Sciatic nerve (tissue), 2 donors: Measurements from ENCODE around the gene RCN2. TPM values are rescaled to one million over a fixed set of nuclear protein-coding genes. Genes with fewer than 3 reads are reported as not detected.

Source experiments
- ATAC-seq: fragments of 200-7000 bp; cut with Tn5 transposase; one replicate; pipeline ENCODE4 v1.9.1; 2020; ENCODE audit warnings: mild to moderate bottlenecking, moderate library complexity
- DNase-seq: peaks from one replicate; pipeline ENCODE4 v3.0.0-alpha.2; 2020; ENCODE audit warnings: low spot score
- intact Hi-C: fragments of 100-400 bp; cut with DNase I; formaldehyde crosslinking; loops from one replicate; pipeline ENCODE4 v1.14.2; 2022
- total RNA-seq: library from RNA; stranded (reverse); fragmentation: NEBNext Ultra II Directional; extraction: Animal tissue kit (Norgen Biotek cat#: 25700); gene quantifications from one replicate; pipeline ENCODE4 v1.2.1, GENCODE V29; 2021
- donor health status: DM: no; HTN: no; CAD: no.
- donor health status: DM: no; HTN: no; CAD: no.

The RCN2 gene
- total RNA-seq, 1 donor from 2014 or later: 38.3 TPM

DNA sequence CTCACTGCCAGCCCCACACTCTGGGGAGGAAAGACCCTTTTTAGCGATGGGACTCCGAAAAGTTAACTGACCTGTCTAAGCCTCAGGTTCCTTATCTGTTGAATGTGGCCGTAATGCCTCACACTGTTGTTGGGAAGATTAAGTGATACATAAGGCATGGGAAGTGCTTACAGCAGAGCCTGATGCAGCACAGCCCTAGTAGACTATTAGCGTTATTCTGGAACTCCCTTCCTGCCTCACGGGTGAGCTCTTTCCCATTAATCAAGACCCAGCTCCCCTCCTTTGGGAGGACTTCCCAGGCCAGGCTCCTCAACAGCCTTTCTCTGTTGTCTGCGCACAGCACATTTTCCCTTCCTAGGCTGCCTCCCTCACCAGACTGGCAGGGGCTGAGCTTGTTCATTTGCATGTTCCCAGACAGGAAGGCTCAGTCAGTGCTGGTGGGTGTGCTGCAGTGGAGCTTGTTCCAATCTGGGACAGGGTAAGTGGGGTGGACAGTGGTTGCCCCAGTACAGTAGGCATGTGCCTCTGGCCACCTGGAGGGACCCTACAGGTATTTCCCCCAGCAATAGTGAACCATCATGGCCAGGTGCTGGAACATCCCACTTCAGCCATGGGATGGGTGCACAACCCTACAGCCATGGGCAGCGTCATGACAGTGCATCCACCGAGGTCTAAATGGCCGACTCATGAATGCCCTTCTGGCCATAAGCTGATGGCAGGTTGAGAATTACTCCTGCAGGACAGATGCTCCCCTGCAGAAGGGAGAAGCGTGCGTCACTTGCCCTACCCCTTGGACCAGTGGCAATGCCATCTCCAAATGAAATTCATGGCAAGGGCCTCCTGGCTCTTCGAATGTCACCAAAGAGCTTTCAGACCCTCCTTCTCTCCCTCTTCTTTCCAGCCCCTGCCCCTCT, 57.6 kb downstream of the RCN2 start:
- peak; percentile 55 for DNase-seq
- intact Hi-C loops: no loop called here
- peak; percentile 57 for ATAC-seq

DNA sequence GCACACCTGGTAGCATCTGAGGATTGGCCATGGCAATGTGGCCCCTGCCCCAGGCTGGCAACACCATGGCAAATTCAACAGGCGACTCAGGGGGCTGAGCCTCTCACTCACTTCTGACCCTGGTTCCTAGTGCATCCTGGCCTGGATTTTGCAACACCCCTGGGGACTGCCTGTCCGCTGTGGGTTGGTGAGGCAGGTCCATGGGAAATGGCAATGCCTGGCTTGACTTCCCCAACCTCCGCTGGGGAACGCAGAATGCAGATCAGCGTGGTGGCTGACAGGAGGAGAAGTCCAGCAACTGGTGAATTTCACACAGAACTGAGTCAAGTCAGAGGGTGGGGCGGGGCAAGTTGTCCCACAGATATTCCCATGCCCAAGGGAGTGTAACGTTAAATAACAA, 59.5 kb downstream of the RCN2 start:
- ATAC-seq (no peak), DNase-seq (peak; percentile 54)
- intact Hi-C loops: no loop called here

DNA sequence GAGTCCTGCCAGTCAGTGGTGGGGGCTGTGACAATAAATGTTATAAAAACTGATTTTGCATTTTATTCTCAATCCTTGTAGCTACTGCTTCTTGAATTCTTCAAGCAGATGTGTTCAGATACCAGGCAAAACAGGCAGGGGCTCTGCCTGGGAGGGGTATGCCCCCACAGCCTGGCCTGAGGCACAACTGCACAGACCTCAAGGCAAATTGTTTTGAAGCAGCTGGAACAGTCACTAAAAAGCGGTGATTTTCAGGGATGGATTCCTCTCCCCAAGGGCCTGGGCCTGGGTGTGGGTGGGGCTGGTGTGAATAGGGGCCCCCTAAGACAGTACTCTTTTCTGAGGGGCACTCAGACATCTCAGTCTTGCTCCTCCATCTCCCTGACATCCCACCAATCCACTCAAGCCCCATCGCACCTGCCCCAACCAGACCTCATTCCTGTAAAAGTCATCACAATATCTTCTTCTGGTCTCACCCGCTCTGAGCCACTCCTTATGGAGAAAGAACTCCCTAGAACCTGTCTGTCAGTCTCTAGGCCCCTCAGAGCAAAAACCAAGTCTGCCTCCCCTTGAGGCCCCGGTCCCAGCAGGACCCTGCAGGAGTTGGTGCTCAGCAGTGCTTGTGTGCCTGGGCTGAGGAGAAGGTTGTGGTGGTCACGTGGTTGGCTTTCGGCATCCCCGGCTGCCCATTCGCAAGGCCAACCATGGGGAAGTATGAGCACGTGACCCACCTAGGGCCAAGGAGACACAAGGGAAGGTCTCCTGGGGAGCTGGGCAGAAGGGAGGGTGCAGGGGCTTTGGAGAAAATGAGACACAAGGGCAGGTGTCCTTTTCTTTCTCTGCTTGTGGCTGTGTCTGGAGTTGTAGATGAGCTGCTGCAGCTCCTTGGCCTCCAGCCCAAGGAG, 60.4 kb downstream of the RCN2 start:
- DNase-seq (peak; percentile 66), ATAC-seq (no peak)
- intact Hi-C loops: no loop called here

DNA sequence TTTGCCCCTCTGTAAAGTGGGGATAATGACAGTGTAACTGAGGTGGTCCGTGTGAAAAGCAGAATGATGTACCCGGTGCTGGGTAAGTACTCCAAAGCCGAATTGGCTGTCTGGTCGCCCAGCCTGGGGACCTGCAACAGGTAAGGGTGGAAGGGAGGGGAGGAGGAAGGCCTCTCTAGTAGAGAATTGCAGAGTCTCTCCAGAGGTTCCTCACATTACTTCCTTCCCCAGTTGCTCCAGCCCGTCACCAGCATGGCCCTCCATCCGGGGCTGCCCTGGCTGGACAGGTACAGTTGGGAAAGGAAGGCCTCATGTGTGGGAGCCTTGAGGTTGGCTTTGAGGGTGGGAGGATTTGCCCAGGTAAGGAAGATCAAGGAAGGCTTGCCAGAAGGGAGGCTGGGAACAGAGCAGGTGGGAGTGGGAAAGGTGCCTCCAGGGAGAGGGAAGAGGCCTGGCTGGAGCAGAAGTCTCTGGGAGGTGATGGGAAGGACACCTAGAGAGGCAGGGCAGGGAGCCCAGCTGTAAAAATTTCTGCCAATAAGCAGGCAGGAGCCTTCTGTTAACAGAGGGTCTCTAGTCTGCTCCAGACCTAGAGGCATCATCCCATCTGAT, 61.7 kb downstream of the RCN2 start:
- ATAC-seq (no peak), DNase-seq (peak; percentile 32)
- intact Hi-C loops: no loop called here

DNA sequence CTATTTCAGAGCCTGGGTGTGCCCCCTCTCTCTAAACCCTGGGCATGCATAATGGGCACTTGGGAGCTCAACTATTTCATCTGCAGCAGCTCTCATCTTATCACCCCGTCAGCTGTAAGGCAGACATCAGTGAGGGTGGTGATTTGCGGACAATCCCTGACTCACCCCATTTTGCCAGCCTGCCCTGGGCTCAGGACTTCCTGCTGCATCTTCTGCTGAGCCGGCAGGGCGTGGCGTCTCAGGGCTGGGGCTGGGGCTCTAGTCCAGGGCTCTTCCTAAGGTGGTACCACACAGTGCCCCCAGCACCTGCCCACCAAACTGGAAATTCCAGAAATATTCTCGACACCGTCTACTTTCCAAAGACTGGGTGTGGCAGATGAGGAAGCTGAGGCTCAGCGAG, 62.5 kb downstream of the RCN2 start:
- peak; percentile 60 for DNase-seq
- intact Hi-C loops: no loop called here
- no peak for ATAC-seq

DNA sequence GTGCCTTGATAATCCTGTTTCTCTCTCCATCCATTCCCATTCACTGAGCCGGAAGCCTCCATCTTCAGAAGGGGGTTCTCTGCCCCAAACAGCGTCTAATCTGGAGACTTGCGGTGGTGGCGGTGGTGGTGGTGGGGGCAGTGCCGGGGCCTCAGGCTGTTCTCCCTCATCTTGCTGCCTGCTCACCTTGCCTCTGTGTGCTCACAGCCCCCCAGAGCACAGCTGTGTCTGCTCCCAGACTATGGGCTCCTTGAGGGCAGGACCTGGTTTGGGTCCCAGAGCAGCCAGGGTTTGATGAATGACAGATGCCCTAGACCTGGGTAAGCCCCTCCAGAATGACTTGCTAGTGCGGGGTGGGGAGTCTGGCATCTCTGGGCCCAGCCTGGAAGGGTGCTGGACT, 62.9 kb downstream of the RCN2 start:
- peak; percentile 51 for DNase-seq
- intact Hi-C loops: no loop called here
- ATAC-seq: no peak

DNA sequence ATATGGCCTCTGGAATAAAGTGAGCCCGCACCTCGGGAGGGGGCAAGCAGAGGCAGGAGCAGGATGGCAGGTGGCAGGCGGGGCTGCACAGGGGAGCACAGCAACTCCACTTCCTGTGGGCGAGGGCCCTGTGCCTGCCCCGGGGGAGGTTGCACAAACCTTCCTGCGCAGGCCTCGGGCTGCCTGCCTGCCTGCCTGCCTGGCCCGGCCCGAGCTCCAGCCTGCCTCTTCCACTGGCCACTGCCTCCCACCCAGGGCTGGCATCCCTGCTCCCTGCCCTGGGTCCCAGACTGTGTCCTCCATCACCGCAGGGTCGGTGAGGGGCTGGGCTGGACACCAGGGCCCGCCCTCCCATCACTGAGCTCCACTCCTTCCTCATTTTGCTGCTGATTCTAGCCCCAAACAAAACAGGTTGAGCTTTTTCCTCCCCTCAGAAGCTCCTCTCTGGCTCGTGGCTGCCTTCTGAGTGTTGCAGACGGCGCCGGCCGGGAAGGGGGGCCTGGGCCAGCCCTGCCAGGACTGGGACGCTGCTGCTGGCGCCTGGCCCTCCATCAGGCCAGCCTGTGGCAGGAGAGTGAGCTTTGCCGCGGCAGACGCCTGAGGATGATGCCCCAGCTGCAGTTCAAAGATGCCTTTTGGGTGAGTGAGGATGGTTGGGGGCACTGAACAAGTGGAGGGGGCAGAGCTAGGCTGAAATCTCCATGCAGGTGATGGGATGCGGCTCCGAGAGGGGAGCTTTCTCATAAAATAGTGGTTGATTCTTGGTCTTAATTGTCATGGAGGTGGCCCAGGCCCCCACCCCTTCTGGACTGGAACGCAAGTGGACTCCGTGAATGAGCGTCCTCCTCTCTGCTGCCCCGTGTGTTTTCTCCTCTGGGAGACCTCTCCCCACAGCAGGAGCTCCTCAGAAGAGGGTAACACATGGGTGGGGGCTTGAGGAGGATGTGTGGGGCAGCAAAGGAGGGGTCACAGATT, 63.7 kb downstream of the RCN2 start, which contains the start of gene PSTPIP1:
TSS of gene PSTPIP1 (plus strand) at position 156 of the 975 bp plus-strand sequence. CDS start at position 604, 448 bp downstream.
- DNase-seq (peak; percentile 59), ATAC-seq (peak; percentile 53)

DNA sequence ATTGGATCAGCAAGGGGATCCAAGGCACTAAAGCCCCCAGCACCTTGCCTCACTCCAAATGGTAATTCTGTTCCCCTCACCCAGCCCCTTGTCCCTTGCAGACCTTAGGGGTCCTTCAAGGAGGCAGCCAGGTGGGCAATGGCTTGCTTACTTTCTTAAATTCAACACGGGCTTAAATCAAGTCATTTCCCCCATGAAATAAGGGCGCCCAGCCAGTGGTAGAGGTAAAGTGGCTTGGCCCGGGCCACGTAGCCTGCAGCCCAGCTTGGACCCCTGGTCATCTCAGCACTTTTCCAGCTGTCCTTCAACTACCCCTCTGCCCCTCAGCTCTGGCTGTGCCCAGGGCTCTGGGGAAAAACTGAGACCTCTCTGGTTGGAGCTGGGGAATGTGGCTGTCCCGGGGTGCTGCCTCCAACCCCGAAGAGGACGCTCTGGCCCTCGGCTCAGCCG, 64.6 kb downstream of the RCN2 start:
- ATAC-seq (no peak), DNase-seq (no peak)
- intact Hi-C loops: no loop called here

More for the DNA sequence above, 63.7 kb downstream of the RCN2 start, which contains the start of gene PSTPIP1:
- intact Hi-C loops: no loop called here

DNA sequence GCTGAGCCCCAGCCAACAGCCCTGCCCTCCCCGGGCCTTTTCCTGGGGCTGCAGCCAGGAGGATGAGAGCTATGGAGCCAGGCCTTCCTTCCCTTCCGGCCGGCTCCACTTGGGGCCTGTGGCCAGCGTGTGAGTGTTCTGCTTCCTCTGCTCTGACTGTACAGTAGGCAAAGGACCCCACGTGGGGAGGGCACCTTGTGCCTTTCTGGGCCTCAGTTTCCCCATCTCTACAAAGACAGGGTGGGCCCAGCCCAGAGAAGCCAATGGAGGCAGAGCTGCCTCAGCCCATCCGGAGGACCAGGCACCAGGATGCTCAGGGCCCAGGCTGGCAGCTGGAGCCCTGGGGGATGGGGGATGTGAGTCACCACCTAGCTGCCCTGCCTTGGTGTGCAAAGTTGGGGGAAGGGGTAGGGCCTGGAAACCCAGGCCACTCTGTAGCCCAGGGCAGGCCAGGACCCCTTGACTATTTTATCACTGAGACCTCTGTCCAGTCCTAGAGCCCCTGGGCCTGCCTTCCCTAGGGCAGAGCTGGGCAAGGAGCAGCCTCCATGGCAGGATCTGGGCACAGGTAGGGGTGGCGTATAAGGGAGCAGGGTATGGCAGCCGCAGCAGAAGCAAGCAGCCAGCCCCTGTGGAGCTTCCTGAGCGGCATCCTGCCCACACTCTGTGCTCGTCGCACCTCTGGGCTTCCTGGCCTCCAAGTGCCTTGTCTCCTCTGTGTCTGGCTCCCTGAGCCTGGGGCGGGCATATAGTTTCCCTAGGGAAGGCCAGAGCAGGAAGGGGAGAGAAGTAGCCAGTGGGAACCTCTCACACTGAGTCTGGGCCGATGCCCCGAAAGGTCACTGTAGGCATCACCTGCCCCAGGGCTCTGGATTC, 65.2 kb downstream of the RCN2 start:
- ATAC-seq (peak; percentile 81), DNase-seq (peak; percentile 64)
- intact Hi-C loops: no loop called here

DNA sequence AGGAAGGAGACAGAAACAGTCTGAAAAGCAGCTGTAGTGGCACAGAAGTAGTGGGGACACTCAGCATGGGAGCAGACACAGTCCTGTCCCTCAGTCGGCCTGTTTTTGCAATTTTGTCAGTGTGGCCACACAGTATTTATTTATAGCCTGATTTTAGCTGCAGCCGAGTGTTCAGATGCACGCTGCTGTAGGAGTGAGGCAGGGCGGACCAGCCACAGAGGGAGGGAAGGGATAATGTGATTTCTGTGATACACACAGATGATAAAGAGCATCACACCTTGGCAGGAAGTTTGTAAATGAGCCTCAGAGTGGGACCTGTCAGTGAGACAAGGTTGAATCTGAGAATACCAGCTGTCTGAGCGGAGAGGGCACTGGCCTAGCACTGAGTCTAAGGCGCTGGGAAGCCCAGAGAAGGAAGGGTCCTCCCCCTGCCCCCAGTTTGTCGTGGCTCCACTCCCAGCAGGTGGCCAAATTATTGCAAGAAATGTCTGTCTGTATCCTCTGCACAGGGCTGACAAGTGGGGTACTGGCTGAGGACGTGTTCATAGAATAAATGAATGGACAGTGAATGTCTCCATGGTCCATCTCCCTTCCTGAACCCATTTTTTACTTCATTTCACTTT, 67.2 kb downstream of the RCN2 start:
- intact Hi-C loops: no loop called here
- ATAC-seq: no peak
- DNase-seq: no peak

DNA sequence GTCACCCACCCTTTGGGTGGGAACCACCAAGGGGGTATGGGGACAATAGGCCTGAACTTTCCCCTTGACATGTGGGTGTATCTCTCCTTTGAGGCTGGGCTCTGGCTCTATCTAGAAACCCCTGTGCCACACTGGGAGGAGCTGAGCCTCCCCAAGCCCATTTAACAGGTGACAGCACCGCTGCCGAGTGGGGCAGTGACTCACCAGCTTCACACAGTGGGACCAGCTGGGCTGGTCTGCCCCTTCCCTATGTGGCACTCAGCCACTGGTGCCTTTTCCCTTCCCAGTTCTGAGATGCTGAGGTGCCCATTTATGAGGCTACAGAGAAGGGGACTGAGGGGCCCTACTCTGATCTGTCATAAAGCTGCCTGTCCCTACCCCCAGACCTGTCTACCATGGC, 68.4 kb downstream of the RCN2 start:
- DNase-seq (no peak), ATAC-seq (no peak)
- intact Hi-C loops: no loop called here

DNA sequence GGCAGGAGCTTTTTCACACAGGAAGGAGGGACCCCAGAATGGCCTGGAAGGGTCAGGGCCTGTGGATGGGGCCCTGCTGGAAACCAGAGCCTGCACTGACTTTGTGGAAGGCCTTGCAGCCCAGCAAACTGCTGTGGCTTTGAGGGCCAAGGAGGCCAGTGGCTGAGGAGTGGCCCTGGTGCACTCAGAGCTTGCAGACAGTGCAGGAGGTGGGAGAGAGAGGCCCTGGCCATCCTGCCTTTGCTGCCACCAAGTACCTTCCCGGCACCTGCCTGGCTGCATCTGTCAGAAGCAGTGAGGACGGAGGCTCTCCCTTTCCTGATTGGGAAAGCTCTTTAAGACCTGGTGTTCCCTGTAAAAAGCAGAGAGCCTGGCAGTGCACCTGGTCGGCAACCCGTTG, 69.8 kb downstream of the RCN2 start:
- DNase-seq (no peak), ATAC-seq (no peak)
- intact Hi-C loops: no loop called here

DNA sequence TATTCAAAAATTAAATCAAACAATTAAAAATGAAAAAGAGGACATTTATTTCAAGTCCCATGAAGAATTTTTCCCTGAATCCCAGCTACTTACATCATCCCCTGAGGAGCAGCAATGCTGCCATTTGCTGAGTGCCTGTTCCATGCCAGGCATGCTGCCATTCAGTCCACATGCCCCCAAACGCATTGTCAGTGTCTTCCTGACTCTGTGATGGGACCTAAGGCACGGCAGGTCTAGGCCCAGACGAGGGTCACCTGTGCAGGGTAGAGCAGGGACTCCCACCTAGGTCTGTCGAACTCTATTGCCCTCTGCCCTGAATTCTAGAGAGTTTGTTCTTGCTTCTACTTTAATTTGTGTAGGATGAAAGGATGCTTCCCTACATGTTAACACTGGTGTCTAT, 70.4 kb downstream of the RCN2 start:
- intact Hi-C loops: no loop called here
- DNase-seq (no peak), ATAC-seq (no peak)

DNA sequence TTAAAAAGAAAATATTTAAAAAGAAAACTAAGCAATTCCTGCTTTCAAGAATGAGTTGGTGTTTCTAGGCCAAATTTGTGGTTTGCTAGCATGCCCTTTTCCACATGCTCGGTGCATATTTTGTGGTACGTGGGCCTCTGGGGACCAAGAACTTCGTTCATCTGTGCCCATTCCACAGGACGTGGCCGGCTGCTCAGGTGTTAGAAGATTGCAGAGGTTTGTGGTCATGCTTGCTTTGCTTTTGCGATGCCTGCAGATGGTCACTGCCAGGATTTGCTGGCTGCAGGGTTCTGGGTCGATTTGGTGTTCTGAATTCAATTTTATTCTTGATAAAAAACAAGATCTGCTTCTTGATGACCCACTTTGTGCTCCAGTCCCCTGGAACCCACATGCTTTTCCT, 70.9 kb downstream of the RCN2 start:
- ATAC-seq (no peak), DNase-seq (no peak)
- intact Hi-C loops: no loop called here

DNA sequence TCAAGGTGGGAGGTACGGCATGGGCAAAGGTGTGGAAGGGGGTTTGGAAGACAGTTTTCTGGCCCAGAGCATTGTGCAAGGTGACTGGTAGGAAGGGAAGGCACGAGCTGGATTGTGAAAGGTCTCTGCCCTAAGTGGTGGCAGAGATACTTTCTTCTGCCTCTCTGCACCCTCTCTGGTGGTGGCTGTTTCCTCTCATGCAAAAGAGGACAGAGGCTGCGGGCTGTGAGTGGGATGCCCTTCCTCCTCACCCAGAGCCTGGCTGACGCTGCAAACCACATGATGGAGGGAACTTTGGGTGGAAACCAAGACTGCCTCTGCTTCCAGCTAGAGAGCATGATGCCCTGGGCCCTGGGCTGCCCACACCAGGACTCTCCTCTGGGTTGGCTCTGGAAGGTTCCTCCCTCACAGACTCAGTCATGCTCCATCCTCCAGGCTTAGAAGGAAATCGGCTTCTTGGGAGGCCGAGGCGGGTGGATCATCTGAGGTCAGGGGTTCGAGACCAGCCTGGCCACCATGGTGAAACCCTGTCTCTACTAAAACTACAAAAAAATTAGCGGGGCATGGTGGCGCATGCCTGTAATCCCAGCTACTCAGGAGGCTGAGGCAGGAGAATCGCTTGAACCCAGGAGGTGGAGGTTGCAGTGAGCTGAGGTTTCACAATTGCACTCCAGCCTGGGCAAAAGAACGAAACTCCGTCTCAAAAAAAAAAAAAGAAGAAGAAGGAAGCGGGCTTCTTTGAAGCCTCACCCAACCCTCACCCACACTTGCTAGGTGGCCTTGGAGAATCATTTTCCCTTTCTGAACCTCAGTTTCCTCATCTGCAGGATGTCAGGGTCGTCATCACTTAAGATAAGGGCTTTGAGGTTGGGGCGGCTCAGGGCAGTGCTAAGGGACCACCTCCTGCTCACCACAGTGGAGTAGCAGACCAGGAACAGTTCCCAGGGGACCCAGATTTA, 71.7 kb downstream of the RCN2 start:
- ATAC-seq: peak; percentile 83
- no peak for DNase-seq
- intact Hi-C loops: no loop called here
